ENCODE measurements around the gene GNAL. TPM values are rescaled to one million over a fixed set of nuclear protein-coding genes. Genes with fewer than 3 reads are reported as not detected.

The GNAL gene
- total RNA-seq, 1 experiment from 2014 or later, result 0.44 TPM

GRCh38 chr18:11861583-11862288 is 172.7 kb downstream of the GNAL start:
- Histone ChIP-seq H3K27me3 (ENCODE audit: control insufficient read depth, insufficient read depth, low read length) (no peaks in the 10 kb centered on the region), H3K9me3 (ENCODE audit: control insufficient read depth, insufficient read depth, low read depth, low read length) (no peaks in the 10 kb centered on the region), H3K4me1 (ENCODE audit: control insufficient read depth, insufficient read depth, low read length) (peaks cover 12% of the 10 kb centered on the region), H3K4me3 (ENCODE audit: low read depth in 2 of 2, low read length in 2 of 2) (no peak overlapping the region), H3K27ac (ENCODE audit: low read length) (no peak overlapping the region), H3K36me3 (ENCODE audit: control insufficient read depth, insufficient read depth, low read length) (no peaks in the 10 kb centered on the region)
- TF ChIP-seq TCF7L2 (IDR thresholded peaks at IDR 0.05; ENCODE audit: low read depth, low read length) (no peak), POLR2AphosphoS5 (IDR thresholded peaks at IDR 0.05; ENCODE audit: low read depth, low read length) (no peak), SIN3A (IDR thresholded peaks at IDR 0.05; ENCODE audit: borderline replicate concordance, insufficient read depth, low read depth, low read length) (no peak), CTCF (IDR thresholded peaks at IDR 0.05) (no peak), REST (IDR thresholded peaks at IDR 0.05; ENCODE audit: insufficient read depth in 1 of 2, low read depth in 2 of 2, low read length in 1 of 2) (no peak)
- in situ Hi-C loops (cut with HindIII; ENCODE audit: low pct_unique_long_range_greater_than_20kb, low sequenced_read_pairs), result no loop called here
- ChIA-PET CTCF (interaction anchor here (0.7 kb wide), 1 partner anchor 77 kb away, joined by 3 read pairs; no protein-coding TSS in a partner anchor), POLR2A (no interaction called here)
- DNase-seq (ENCODE audit: low read depth, low spot score), result no peak
- BruUV-seq (replicated peaks), result no TSS peak
- intact Hi-C loops (cut with micrococcal nuclease; ENCODE audit: unreplicated experiment), result no loop called here
- no peak for ATAC-seq

DNA sequence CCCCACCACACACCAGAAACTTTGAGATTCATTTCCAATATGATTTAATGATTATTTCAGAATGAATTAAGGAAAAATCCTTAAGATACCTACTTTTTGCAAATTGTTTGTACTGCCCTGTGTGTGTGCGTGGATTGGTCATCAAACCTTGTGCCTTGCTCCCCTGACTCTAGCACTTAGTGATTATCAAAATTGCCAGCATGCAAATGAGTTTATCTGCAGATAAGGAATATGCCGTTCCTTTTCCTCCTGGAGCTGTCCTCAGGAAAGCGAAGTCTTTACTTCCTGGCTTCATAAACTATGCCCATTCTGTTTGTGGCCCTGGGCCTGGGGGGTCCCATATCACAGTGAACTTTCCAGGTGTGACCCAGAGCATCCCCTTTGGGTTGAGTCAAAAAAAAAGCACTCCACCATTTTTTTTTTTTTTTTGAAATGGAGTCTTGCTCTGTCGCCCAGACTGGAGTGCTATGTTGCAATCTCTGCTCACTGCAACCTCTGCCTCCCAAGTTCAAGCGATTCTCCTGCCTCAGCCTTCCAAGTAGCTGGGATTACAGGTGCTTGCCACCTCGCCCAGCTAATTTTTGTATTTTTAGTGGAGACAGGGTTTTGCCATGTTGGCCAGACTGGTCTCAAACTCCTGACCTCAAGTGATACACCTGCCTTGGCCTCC is 173.5 kb downstream of the GNAL start:
- in situ Hi-C loops (cut with HindIII; ENCODE audit: low pct_unique_long_range_greater_than_20kb, low sequenced_read_pairs) (no loop called here), intact Hi-C loops (cut with micrococcal nuclease; ENCODE audit: unreplicated experiment) (no loop called here)
- CTCF ChIA-PET, result interaction anchor here (0.7 kb wide), 1 partner anchor 76 kb away, joined by 3 read pairs; no protein-coding TSS in a partner anchor
- ATAC-seq (no peak), DNase-seq (ENCODE audit: low read depth, low spot score) (no peak)
- peaks cover 4% of the 10 kb centered on the region; the same call in 1 of the 2 replicates for H3K4me1 ChIP-seq (ENCODE audit: control insufficient read depth, insufficient read depth, low read length)
- no peak overlapping the region for H3K27ac ChIP-seq (ENCODE audit: low read length)
- H3K36me3 ChIP-seq (ENCODE audit: control insufficient read depth, insufficient read depth, low read length), result no peaks in the 10 kb centered on the region
- H3K27me3 ChIP-seq (ENCODE audit: control insufficient read depth, insufficient read depth, low read length), result no peaks in the 10 kb centered on the region
- POLR2A ChIA-PET, result interaction anchor here (0.7 kb wide), 1 partner anchor 207 kb away, joined by 5 read pairs; no protein-coding TSS in a partner anchor
- H3K9me3 ChIP-seq (ENCODE audit: control insufficient read depth, insufficient read depth, low read depth, low read length), result no peaks in the 10 kb centered on the region
- no TSS peak for BruUV-seq (replicated peaks)
- TF ChIP-seq REST (IDR thresholded peaks at IDR 0.05; ENCODE audit: insufficient read depth in 1 of 2, low read depth in 2 of 2, low read length in 1 of 2) (no peak), TCF7L2 (IDR thresholded peaks at IDR 0.05; ENCODE audit: low read depth, low read length) (no peak), SIN3A (IDR thresholded peaks at IDR 0.05; ENCODE audit: borderline replicate concordance, insufficient read depth, low read depth, low read length) (no peak), POLR2AphosphoS5 (IDR thresholded peaks at IDR 0.05; ENCODE audit: low read depth, low read length) (no peak), CTCF (IDR thresholded peaks at IDR 0.05) (no peak)
- no peak overlapping the region for H3K4me3 ChIP-seq (ENCODE audit: low read depth in 2 of 2, low read length in 2 of 2)

Measured in Panc1 (cell line).